GM21786 (cell line): ENCODE measurements around the gene LTB4R.

Experiments used
- ATAC-seq: cut with Tn5 transposase; IDR thresholded peaks from one replicate; pipeline ENCODE4 v1.9.1; 2021; ENCODE audit not compliant: unreplicated experiment

LTB4R gene

DNA sequence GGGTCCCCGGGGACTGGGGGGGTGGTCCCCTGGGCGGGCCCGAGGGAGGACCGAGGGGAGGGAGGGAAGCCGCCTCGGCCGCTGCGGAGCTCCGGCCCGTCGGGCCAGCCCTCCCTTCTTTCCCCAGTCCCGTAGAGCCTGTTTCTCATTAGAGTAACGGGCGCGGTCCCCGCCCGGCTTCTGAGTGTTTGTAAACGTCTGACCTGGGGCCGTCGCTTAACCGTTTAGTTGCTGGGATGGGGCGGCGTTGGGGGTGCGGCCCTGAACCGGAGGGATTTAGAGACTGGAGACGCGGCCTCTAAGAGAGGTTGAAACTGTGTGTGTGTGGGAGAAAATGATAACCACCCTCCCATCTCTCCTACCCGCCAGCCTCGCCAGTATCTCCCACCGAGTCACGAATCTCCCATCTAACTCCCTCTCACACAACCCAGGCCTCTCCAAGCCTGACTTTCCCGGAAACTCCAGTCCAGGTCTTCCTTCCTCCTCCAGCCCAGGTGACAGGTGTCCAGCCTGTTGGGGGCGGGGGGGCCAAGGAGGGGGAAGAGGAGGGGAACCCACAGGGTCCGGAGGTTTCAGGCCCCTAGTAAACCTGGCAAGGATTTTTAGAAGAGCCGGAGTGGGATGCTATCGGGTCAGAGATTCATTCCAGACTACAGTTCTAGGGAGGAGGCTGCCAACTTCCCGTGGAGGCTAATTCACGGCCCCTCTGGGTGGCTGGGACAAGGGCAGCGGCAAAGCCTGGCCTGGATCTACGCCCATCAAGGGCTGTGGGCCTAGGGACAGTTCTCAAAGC lies 55.6 kb downstream of the LTB4R start:
- ATAC-seq: peak; percentile 57
